Left colon (tissue), 2 donors: ENCODE results near the gene AHSP. TPM values are rescaled to one million over a fixed set of nuclear protein-coding genes. Genes with fewer than 3 reads are reported as not detected.

Experiments used
- ATAC-seq: fragments of 200-7000 bp; cut with Tn5 transposase; one replicate; pipeline ENCODE4 v1.9.1; 2020; ENCODE audit warnings: mild to moderate bottlenecking, moderate library complexity
- DNase-seq, 2 donors: peaks; one replicate each; pipeline ENCODE4 v3.0.0-alpha.2; 2020
- intact Hi-C, 2 donors: fragments of 100-400 bp; cut with DNase I in 1 of 2; cut with micrococcal nuclease in 1 of 2; formaldehyde crosslinking; loops; one replicate each; pipeline versions ENCODE4 v1.11.2 to v1.14.0; 2022; cut with DNase I, micrococcal nuclease
- total RNA-seq, 2 donors: library from RNA; stranded (reverse); fragmentation: NEBNext Ultra II Directional; extraction: Animal tissue kit (Norgen Biotek cat#: 25700); gene quantifications; one replicate each; pipeline ENCODE4 v1.2.1, GENCODE V29; 2021
- donor health status: DM: no; HTN: no; CAD: no.
- donor health status: DM: yes; HTN: yes; CAD: no.

Gene AHSP
- total RNA-seq, 2 donors from 2014 or later, result not detected

DNA sequence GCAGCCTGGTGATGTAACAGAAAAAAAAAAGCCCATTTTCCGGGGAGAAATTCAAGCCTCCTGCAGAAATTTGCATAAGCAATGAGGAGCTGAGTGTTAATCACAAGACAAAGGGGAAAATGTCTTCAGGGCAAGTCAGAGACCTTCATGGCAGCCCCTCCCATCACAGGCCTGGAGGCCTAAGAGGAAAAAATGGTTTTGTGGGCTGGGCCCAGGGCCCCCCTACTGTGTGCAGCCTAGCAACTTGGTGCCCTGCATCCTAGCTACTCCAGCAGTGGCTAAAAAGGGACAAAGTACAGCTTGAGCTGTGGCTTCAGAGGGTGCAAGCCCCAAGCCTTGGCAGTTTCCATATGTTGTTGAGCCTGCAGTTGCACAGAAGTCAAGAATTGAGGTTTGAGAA is 49.7 kb downstream of the AHSP start:
- intact Hi-C loops, result no loop called here
- ATAC-seq (no peak), DNase-seq (no peak)

Other genes starting within 250 kb of the AHSP start
- gene ITGAX, start 172.7 kb upstream of the AHSP start, total RNA-seq, result 1 to 10 TPM; 1.6 to 3.8 TPM
- gene ITGAD, start 134.6 kb upstream of the AHSP start, total RNA-seq, result under 1 TPM in 1 of 2 donors, not detected in 1; 0.11 TPM
- not detected for gene COX6A2, start 99.5 kb upstream of the AHSP start, total RNA-seq
- gene ZNF843, start 85.1 kb upstream of the AHSP start, total RNA-seq, result under 1 TPM; 0.31 to 0.39 TPM
- gene ARMC5, start 68.4 kb upstream of the AHSP start, total RNA-seq, result 1 to 10 TPM; 7.0 to 8.5 TPM
- 10 to 100 TPM in 1 of 2 donors, 1 to 10 TPM in 1; 7.4 to 42.8 TPM for gene TGFB1I1, start 55.7 kb upstream of the AHSP start, total RNA-seq
- under 1 TPM; 0.28 to 0.79 TPM for gene SLC5A2, start 44.8 kb upstream of the AHSP start, total RNA-seq
- gene RUSF1, start 19.5 kb upstream of the AHSP start, total RNA-seq, result 10 to 100 TPM; 56.5 to 65.4 TPM